Naive thymus-derived CD4-positive, alpha-beta T cell (primary cell): ENCODE measurements around the gene ARL16. TPM values are rescaled to one million over a fixed set of nuclear protein-coding genes. Genes with fewer than 3 reads are reported as not detected.

Experiments used
- ATAC-seq: fragments of 150-1000 bp; cut with Tn5 transposase; 2 replicates; pipeline ENCODE4 v1.10.0; 2021; ENCODE audit warnings: mild to moderate bottlenecking, moderate library complexity
- CTCF ChIA-PET: fragments of 350-600 bp; sonication (Branson Sonifier 250); formaldehyde crosslinking; loops from one replicate; lab custom pipeline; 2021; ENCODE audit warnings: antibody characterized with exemption; lab: Charles Lee
- POLR2A ChIA-PET: fragments of 350-600 bp; sonication (Branson Sonifier 250); formaldehyde crosslinking; loops from one replicate; lab custom pipeline; 2021; ENCODE audit warnings: antibody characterized with exemption, inconsistent platforms; lab: Charles Lee
- DNase-seq, 9 donors: peaks; one replicate each; pipeline versions ENCODE4 v3.0.0 to v3.0.0-alpha.2; 2020 to 2022; ENCODE audit warnings: mixed read lengths in 1 of 9
- H3K27ac ChIP-seq: one replicate; pipeline ENCODE4 v1.7.0; 2013; ENCODE audit warnings: mild to moderate bottlenecking, low read depth, low read length, moderate library complexity
- H3K27me3 ChIP-seq, 2 donors: one replicate each; pipeline ENCODE4 v1.7.0; 2013; ENCODE audit warnings: low read length in 2 of 2, mild to moderate bottlenecking in 2 of 2, moderate library complexity in 2 of 2; ENCODE audit not compliant: control insufficient read depth in 2 of 2, insufficient read depth in 2 of 2
- H3K36me3 ChIP-seq, 3 experiments: 1 replicate in 2 of 3; 2 replicates in 1 of 3; pipeline ENCODE4 v1.7.0; 2013; ENCODE audit warnings: low read length in 3 of 3, mild to moderate bottlenecking in 3 of 3, moderate library complexity in 1 of 3; ENCODE audit not compliant: insufficient read depth in 3 of 3, control insufficient read depth in 2 of 3
- H3K4me1 ChIP-seq, 2 donors: one replicate each; pipeline ENCODE4 v1.7.0; 2013; ENCODE audit warnings: low read length in 2 of 2, mild to moderate bottlenecking in 2 of 2, moderate library complexity in 1 of 2; ENCODE audit not compliant: control insufficient read depth in 2 of 2, insufficient read depth in 2 of 2
- H3K4me3 ChIP-seq: 2 replicates; pipeline ENCODE4 v1.7.0; 2013; ENCODE audit warnings: mild to moderate bottlenecking, low read length
- H3K9me3 ChIP-seq, 3 experiments: 1 replicate in 2 of 3; 2 replicates in 1 of 3; pipeline ENCODE4 v1.7.0; 2013; ENCODE audit warnings: low read length in 3 of 3; ENCODE audit not compliant: control insufficient read depth in 2 of 3
- H3K27ac Mint-ChIP-seq, 9 donors: one replicate each; pipeline ENCODE4 v1.8.0; 2020 to 2022; ENCODE audit warnings: mixed read lengths in 9 of 9, mild to moderate bottlenecking in 8 of 9, moderate library complexity in 5 of 9, inconsistent platforms in 2 of 9
- H3K27me3 Mint-ChIP-seq, 5 donors: one replicate each; pipeline ENCODE4 v1.8.0; 2021 to 2022; ENCODE audit warnings: mixed read lengths in 5 of 5, mild to moderate bottlenecking in 1 of 5
- H3K36me3 Mint-ChIP-seq, 5 donors: one replicate each; pipeline ENCODE4 v1.8.0; 2020 to 2022; ENCODE audit warnings: mixed read lengths in 5 of 5, mild to moderate bottlenecking in 3 of 5, inconsistent platforms in 1 of 5
- H3K4me1 Mint-ChIP-seq, 7 donors: one replicate each; pipeline ENCODE4 v1.8.0; 2020 to 2022; ENCODE audit warnings: mixed read lengths in 7 of 7, mild to moderate bottlenecking in 3 of 7, inconsistent platforms in 1 of 7
- H3K4me3 Mint-ChIP-seq, 10 donors: one replicate each; pipeline ENCODE4 v1.8.0; 2020 to 2022; ENCODE audit warnings: mild to moderate bottlenecking in 10 of 10, mixed read lengths in 10 of 10, moderate library complexity in 6 of 10, inconsistent platforms in 2 of 10
- H3K9me3 Mint-ChIP-seq, 11 donors: one replicate each; pipeline ENCODE4 v1.8.0; 2020 to 2022; ENCODE audit warnings: mixed read lengths in 11 of 11, mild to moderate bottlenecking in 4 of 11, inconsistent platforms in 1 of 11, moderate library complexity in 1 of 11
- intact Hi-C, 2 donors: fragments of 100-400 bp; cut with micrococcal nuclease; formaldehyde crosslinking; loops; one replicate each; pipeline ENCODE4 v1.15.1; 2023
- polyA plus RNA-seq, 2 donors: library from polyadenylated mRNA; unstranded; fragments of 300-500 nt; fragmentation: Illumina TruSeq; gene quantifications; one replicate each; pipeline ENCODE4 v1.2.3, GENCODE V29; 2021
- total RNA-seq, 6 experiments: library from RNA in 5 of 6; stranded (reverse) in 5 of 6; gene quantifications; 1 replicate in 5 of 6; 2 replicates in 1 of 6; pipeline ENCODE4 v1.2.3 and lab custom pipeline; 2021 to 2026

ARL16 gene
- total and polyA plus RNA-seq, 7 experiments from 2014 or later, result 12.0 to 35.3 (median 30.5) TPM

- intact Hi-C loops, result loop anchor here (1.0 to 5.0 kb wide), 8 partner anchors 16 to 196 kb away; partner anchors contain the start of genes ARL16 (in 2 of the 2), MRPL12 (in 2 of the 2), NPLOC4 (in 2 of the 2) and TSPAN10 (in 2 of the 2)
- peaks cover 17 to 62% (median 43%) of the 10 kb centered on the region in 7 donors for H3K4me1 Mint-ChIP-seq
Measured at GRCh38 chr17:81666342-81667191, 17.0 kb downstream of the ARL16 start, which contains the start of the genes CCDC137 and OXLD1. TSS of gene CCDC137 (plus strand) at chr17:81666737. CDS start at chr17:81666767, 30 bp downstream. TSS of gene OXLD1 (minus strand) at chr17:81666605. CDS start at chr17:81666577, 28 bp downstream.

GRCh38 chr17:81666092-81666341 lies 17.6 kb downstream of the ARL16 start:
- Mint-ChIP-seq H3K27me3 (no peaks in the 10 kb centered on the region), H3K9me3 (peaks cover 0 to 2% (median 0%) of the 10 kb centered on the region in 11 donors), H3K27ac (peak overlapping the region; percentile 84 to 97 (median 92)), H3K36me3 (peaks cover 0 to 23% (median 3%) of the 10 kb centered on the region in 5 donors), H3K4me1 (peaks cover 17 to 64% (median 43%) of the 10 kb centered on the region in 7 donors), H3K4me3 (peak overlapping the region; percentile 88 to 99 (median 94))
- H3K27ac ChIP-seq, result peak overlapping the region; percentile 93
- H3K27me3 ChIP-seq, result no peaks in the 10 kb centered on the region
- no peak for DNase-seq
- H3K9me3 ChIP-seq, result no peaks in the 10 kb centered on the region
- ChIA-PET CTCF (interaction anchor here (0.5 kb wide), 1 partner anchor 214 kb away, joined by 3 read pairs; no protein-coding TSS in a partner anchor), POLR2A (interaction anchor here (0.7 to 3.0 kb wide), 9 partner anchors 9 to 226 kb away, joined by 3 to 26 read pairs (median 3); partner anchors contain the start of genes ANAPC11, ARL16, HGS and MRPL12)
- H3K4me3 ChIP-seq, result peak overlapping the region; percentile 86
- H3K4me1 ChIP-seq, result peaks cover 35 to 50% of the 10 kb centered on the region in 2 donors
- peaks cover 4 to 35% (median 9%) of the 10 kb centered on the region in 3 experiments for H3K36me3 ChIP-seq
- intact Hi-C loops, result loop anchor here (1.0 to 5.0 kb wide), 8 partner anchors 17 to 196 kb away; partner anchors contain the start of genes ARL16 (in 2 of the 2), MRPL12 (in 2 of the 2), NPLOC4 (in 2 of the 2) and TSPAN10 (in 2 of the 2)
- no peak for ATAC-seq

More at GRCh38 chr17:81666342-81667191, 17.0 kb downstream of the ARL16 start, which contains the start of the genes CCDC137 and OXLD1:
- DNase-seq (peak; percentile 82 to 93 (median 89)), ATAC-seq (peak; percentile 94)
- Histone ChIP-seq H3K4me3 (peak within 1 kb of the TSS; percentile 86), H3K27ac (peak within 1 kb of the TSS; percentile 93), H3K9me3 (no peaks in the 10 kb centered on the region), H3K27me3 (no peaks in the 10 kb centered on the region), H3K4me1 (peaks cover 35 to 50% of the 10 kb centered on the region in 2 donors), H3K36me3 (peaks cover 4 to 41% (median 12%) of the 10 kb centered on the region in 3 experiments)
- Mint-ChIP-seq H3K4me3 (peak within 1 kb of the TSS; percentile 88 to 99 (median 94)), H3K36me3 (peaks cover 0 to 26% (median 3%) of the 10 kb centered on the region in 5 donors), H3K27ac (peak within 1 kb of the TSS; percentile 84 to 97 (median 92)), H3K9me3 (peaks cover 0 to 2% (median 0%) of the 10 kb centered on the region in 11 donors), H3K27me3 (no peaks in the 10 kb centered on the region)
- POLR2A ChIA-PET, result interaction anchor here (0.9 to 3.0 kb wide), 7 partner anchors 17 to 225 kb away, joined by 3 to 26 read pairs (median 5); partner anchors contain the start of genes ANAPC11, ARL16, HGS and MRPL12
- CTCF ChIA-PET, result no interaction called here

- peaks cover 35 to 50% of the 10 kb centered on the region in 2 donors for H3K4me1 ChIP-seq
- H3K9me3 ChIP-seq, result no peaks in the 10 kb centered on the region
- Mint-ChIP-seq H3K9me3 (peaks cover 0 to 2% (median 0%) of the 10 kb centered on the region in 11 donors), H3K27me3 (no peaks in the 10 kb centered on the region), H3K36me3 (peaks cover 0 to 23% (median 3%) of the 10 kb centered on the region in 5 donors), H3K4me1 (peaks cover 17 to 68% (median 43%) of the 10 kb centered on the region in 7 donors), H3K4me3 (peak overlapping the region; percentile 88 to 99 (median 94)), H3K27ac (peak overlapping the region; percentile 84 to 97 (median 92))
- POLR2A ChIA-PET, result interaction anchor here (0.7 to 3.0 kb wide), 9 partner anchors 8 to 227 kb away, joined by 3 to 26 read pairs (median 3); partner anchors contain the start of genes ANAPC11, ARL16, HGS and MRPL12
- peaks cover 2 to 31% (median 7%) of the 10 kb centered on the region in 3 experiments for H3K36me3 ChIP-seq
- H3K27ac ChIP-seq, result peak overlapping the region; percentile 93
- CTCF ChIA-PET, result interaction anchor here (0.5 kb wide), 1 partner anchor 215 kb away, joined by 3 read pairs; no protein-coding TSS in a partner anchor
- intact Hi-C loops, result loop anchor here (1.0 to 5.0 kb wide), 8 partner anchors 17 to 197 kb away; partner anchors contain the start of genes ARL16 (in 2 of the 2), MRPL12 (in 2 of the 2), NPLOC4 (in 2 of the 2) and TSPAN10 (in 2 of the 2)
- ATAC-seq (no peak), DNase-seq (peak in 5 of 9 donors; percentile 19 to 56 (median 29))
- H3K27me3 ChIP-seq, result no peaks in the 10 kb centered on the region
- H3K4me3 ChIP-seq, result peak overlapping the region; percentile 86
Measured at GRCh38 chr17:81665205-81666091, 18.1 kb downstream of the ARL16 start.

GRCh38 chr17:81664051-81664470 lies 19.5 kb downstream of the ARL16 start:
- peaks cover 17 to 68% (median 42%) of the 10 kb centered on the region in 7 donors for H3K4me1 Mint-ChIP-seq
- Histone ChIP-seq H3K4me3 (no peak overlapping the region), H3K27ac (peak overlapping the region; percentile 28), H3K27me3 (no peaks in the 10 kb centered on the region), H3K4me1 (peaks cover 35 to 50% of the 10 kb centered on the region in 2 donors), H3K36me3 (peaks cover 0 to 17% (median 3%) of the 10 kb centered on the region in 3 experiments), H3K9me3 (no peaks in the 10 kb centered on the region)
- H3K27me3 Mint-ChIP-seq, result no peaks in the 10 kb centered on the region
- no peaks in the 10 kb centered on the region for H3K9me3 Mint-ChIP-seq
- DNase-seq (no peak), ATAC-seq (no peak)
- H3K36me3 Mint-ChIP-seq, result peaks cover 0 to 23% (median 0%) of the 10 kb centered on the region in 5 donors
- intact Hi-C loops, result no loop called here
- POLR2A ChIA-PET, result interaction anchor here (1.0 to 2.7 kb wide), 7 partner anchors 12 to 151 kb away, joined by 3 to 12 read pairs (median 4); partner anchors contain the start of genes ACTG1, ARL16, FAAP100 and HGS
- peak overlapping the region in 4 of 9 donors; percentile 38 to 93 (median 52) for H3K27ac Mint-ChIP-seq
- CTCF ChIA-PET, result no interaction called here
- H3K4me3 Mint-ChIP-seq, result peak overlapping the region in 4 of 10 donors; percentile 21 to 81 (median 40)

- ChIA-PET POLR2A (interaction anchor here (0.6 to 2.7 kb wide), 7 partner anchors 9 to 271 kb away, joined by 3 to 12 read pairs (median 6); partner anchors contain the start of genes ARL16, FAAP100, HGS and MRPL12), CTCF (interaction anchor here (1.3 kb wide), 1 partner anchor 17 kb away, joined by 3 read pairs; no protein-coding TSS in a partner anchor)
- Mint-ChIP-seq H3K27ac (peak overlapping the region in 6 of 9 donors; percentile 20 to 93 (median 91)), H3K4me1 (peaks cover 7 to 56% (median 31%) of the 10 kb centered on the region in 7 donors), H3K36me3 (peaks cover 0 to 13% (median 0%) of the 10 kb centered on the region in 5 donors), H3K4me3 (peak overlapping the region in 1 of 10 donors; percentile 81), H3K27me3 (no peaks in the 10 kb centered on the region), H3K9me3 (no peaks in the 10 kb centered on the region)
- Histone ChIP-seq H3K4me1 (peaks cover 27 to 34% of the 10 kb centered on the region in 2 donors), H3K27ac (peak overlapping the region; percentile 50), H3K4me3 (no peak overlapping the region), H3K9me3 (no peaks in the 10 kb centered on the region), H3K27me3 (no peaks in the 10 kb centered on the region), H3K36me3 (peaks cover 0 to 16% (median 3%) of the 10 kb centered on the region in 3 experiments)
- DNase-seq (no peak), ATAC-seq (no peak)
- intact Hi-C loops, result no loop called here
Measured at GRCh38 chr17:81662002-81662401, 21.6 kb downstream of the ARL16 start.
